Activated T-helper 1 cell treated with anti-CD3 and anti-CD28 coated beads, Interleukin-12 subunit alpha, Interleukin-12 subunit beta, Interleukin-2, Interleukin-4 antibody, amounts not matched to agents 30 ng/mL and 10 ng/mL and 1 ng/mL, durations not matched to agents 14 hours and 24 hours and 36 hours (primary cell): ENCODE measurements around the gene ZNHIT1. TPM values are rescaled to one million over a fixed set of nuclear protein-coding genes. Genes with fewer than 3 reads are reported as not detected.
"Not testable (repeated sequence)": the region's sequence is repeated elsewhere in the genome, so short reads cannot be mapped to it uniquely, and the experiment has no call there.

ENCODE experiments used
- DNase-seq: peaks from one replicate; pipeline ENCODE4 v3.0.0; 2021; ENCODE audit warnings: low spot score
- H3K27ac Mint-ChIP-seq: one replicate; pipeline ENCODE4 v1.8.0; 2021; ENCODE audit warnings: mild to moderate bottlenecking, mixed read lengths
- H3K27me3 Mint-ChIP-seq: one replicate; pipeline ENCODE4 v1.8.0; 2022; ENCODE audit warnings: mild to moderate bottlenecking, moderate library complexity, mixed read lengths; ENCODE audit not compliant: insufficient read depth
- H3K36me3 Mint-ChIP-seq: one replicate; pipeline ENCODE4 v1.8.0; 2021; ENCODE audit warnings: low read depth, mixed read lengths
- H3K4me1 Mint-ChIP-seq: one replicate; pipeline ENCODE4 v1.8.0; 2021; ENCODE audit warnings: low read depth, mixed read lengths
- H3K4me3 Mint-ChIP-seq: one replicate; pipeline ENCODE4 v1.8.0; 2021; ENCODE audit warnings: mild to moderate bottlenecking, moderate library complexity, mixed read lengths
- H3K9me3 Mint-ChIP-seq: one replicate; pipeline ENCODE4 v1.8.0; 2021; ENCODE audit warnings: mixed read lengths
- intact Hi-C: fragments of 100-400 bp; cut with micrococcal nuclease; formaldehyde crosslinking; loops from one replicate; pipeline ENCODE4 v1.15.1; 2024
- total RNA-seq: library from RNA; stranded (reverse); gene quantifications from 2 replicates; pipeline ENCODE4 v1.2.3, GENCODE V29; 2022

Gene ZNHIT1
- total RNA-seq, 1 donor from 2014 or later, result 49.7 TPM

DNA sequence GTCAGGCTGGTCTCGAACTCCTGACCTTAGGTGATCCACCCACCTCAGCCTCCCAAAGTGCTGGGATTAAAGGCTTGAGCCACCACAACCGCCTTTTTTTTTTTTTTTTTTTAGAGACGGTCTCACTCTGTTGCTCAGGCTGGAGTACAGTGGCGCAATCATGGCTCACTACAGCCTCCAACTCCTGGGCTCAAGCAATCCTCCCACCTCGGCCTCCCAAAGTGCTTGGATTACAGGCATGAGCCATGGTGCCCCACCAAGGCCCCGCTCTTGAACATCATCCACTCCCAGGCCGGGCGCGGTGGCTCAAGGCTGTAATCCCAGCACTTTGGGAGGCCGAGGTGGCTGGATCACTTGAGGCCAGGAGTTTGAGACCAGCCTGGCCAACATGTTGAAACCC lies 18.4 kb upstream of the ZNHIT1 start:
- H3K4me1 Mint-ChIP-seq, H3K27ac Mint-ChIP-seq, H3K4me3 Mint-ChIP-seq, intact Hi-C loops, H3K9me3 Mint-ChIP-seq, H3K36me3 Mint-ChIP-seq, DNase-seq: not testable (repeated sequence)
- H3K27me3 Mint-ChIP-seq, result peaks cover 29% of the 10 kb centered on the region

DNA sequence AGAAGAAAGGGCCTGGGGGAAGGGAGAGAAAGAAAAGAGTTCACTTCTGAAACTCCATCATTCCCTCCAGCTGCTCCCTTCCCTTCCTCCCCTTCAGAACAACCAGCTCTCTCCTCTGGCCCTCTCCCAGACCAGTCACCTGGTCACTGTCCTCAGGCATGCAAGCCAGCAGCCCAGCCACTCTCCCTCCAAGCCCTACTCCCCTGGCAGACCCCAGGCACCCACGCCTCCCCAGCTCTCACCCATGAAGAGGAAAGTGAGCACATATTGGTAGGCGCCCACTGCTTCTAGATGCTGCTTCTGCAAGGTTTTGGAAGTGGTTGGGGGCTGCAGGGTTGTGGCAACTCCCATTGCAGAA lies 17.5 kb upstream of the ZNHIT1 start:
- H3K27me3 Mint-ChIP-seq, result peaks cover 29% of the 10 kb centered on the region
- intact Hi-C loops, result no loop called here

DNA sequence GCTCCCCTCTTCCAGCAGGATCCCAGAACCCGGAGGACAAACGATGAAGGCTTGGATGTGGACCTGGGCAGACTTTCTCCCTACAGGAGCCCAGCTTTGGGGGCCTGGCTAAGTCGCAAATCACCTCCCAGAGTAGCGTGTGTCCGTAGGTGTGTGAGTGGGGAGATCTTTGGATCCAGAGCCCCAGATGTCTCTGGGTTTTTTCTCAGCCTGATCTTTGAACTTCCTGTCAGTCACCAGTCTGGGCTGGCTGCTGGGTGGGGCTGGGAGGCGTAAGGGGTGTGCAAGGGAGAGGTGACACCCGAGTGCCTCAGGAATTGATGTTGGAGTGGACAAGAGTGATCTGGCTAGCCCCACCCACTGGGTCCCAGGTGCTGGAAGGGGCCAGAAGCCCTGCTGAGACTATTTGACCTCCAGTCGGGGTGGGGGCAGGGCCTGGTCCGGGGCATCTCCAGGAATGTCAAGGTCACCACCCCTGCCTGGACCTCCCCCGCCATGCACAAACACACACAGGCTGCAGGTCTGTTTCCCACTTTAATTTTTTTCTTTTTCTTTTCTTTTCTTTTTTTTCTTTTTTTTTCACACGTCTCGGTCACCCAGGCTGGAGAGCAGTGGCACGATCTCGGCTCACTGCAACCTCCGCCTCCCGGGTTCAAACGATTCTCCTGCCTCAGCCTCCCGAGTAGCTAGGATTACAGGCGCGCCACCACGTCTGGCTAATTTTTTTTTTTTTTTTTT lies 16.9 kb upstream of the ZNHIT1 start, which contains the start of gene MOGAT3:
Gene MOGAT3 (minus strand): TSS at position 175 of the 738 bp plus-strand sequence. CDS start 182 bp downstream, outside the sequence.
- H3K9me3 Mint-ChIP-seq, result no peaks in the 10 kb centered on the region
- peaks cover 29% of the 10 kb centered on the region for H3K27me3 Mint-ChIP-seq
- H3K4me3 Mint-ChIP-seq, result no peak within 1 kb of the TSS
- H3K4me1 Mint-ChIP-seq, result peaks cover 8% of the 10 kb centered on the region
- no peak within 1 kb of the TSS for H3K27ac Mint-ChIP-seq
- no peak for DNase-seq
- no peaks in the 10 kb centered on the region for H3K36me3 Mint-ChIP-seq
- intact Hi-C loops, result no loop called here

More for the DNA sequence above, 17.5 kb upstream of the ZNHIT1 start:
- Mint-ChIP-seq H3K36me3 (no peaks in the 10 kb centered on the region), H3K27ac (no peak overlapping the region), H3K4me3 (no peak overlapping the region), H3K9me3 (no peaks in the 10 kb centered on the region), H3K4me1 (peaks cover 8% of the 10 kb centered on the region)
- DNase-seq, result no peak

DNA sequence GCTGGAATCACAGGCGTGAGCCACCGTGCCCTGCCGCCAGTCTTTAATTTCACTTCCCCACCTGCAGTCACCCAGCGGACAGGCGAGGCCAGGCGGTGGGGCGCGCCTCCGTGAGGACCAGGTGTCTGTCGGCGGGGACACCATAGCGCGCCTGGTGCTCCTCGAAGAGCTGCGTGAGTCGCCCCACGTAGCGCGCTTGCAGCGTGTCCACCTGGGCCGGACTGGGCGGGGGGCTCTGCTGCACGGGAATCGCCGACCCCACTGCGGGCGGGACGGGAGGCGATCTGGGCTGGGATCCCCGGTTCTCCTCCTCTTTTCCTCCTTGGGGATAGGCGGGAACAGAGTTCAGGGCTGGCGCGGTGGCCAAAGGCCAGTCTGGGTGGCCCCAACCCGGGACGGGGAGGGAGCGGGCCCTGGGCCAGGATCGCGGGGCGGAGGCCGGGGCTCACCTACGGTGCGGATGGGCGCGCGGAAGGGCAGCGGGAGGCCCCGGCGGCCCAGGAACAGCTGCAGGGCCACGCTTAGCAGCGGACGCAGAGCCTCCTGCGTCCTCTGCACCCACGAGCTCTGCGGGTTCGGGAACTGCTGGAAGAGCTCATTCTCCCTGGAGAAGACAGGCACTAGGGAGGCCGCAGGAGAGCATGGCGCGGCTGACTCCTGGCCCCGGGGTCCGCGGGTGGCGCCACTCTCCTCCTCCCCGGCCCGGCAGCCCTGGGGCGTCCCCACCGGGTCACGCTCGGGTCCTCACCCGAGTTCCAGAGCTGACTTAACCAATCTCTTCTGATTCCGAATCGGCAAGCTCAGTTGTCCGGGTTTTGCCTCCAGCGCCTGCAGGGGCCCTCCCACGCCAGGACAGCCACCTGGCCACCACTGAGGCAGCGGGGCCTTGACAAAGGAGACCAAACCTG lies 16.0 kb upstream of the ZNHIT1 start:
- Mint-ChIP-seq H3K27me3 (peaks cover 29% of the 10 kb centered on the region), H3K27ac (no peak overlapping the region), H3K36me3 (no peaks in the 10 kb centered on the region), H3K9me3 (no peaks in the 10 kb centered on the region), H3K4me1 (peaks cover 8% of the 10 kb centered on the region), H3K4me3 (no peak overlapping the region)
- no peak for DNase-seq
- intact Hi-C loops, result no loop called here

DNA sequence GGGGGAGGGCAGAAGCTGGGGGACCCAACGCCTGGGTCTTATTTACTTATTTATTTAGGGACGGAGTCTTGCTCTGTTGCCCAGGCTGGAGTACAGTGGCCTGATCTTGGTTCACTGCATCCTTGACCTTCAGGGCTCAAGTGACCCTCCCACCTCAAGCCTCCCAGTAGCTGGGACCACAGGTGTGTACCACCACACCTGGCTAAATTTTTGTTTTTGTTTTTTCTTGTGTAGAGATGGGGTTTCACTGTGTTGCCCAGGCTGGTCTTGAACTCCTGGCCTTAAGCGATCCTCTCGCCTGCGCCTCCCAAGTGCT lies 15.4 kb upstream of the ZNHIT1 start:
- H3K9me3 Mint-ChIP-seq, result no peaks in the 10 kb centered on the region
- no peak overlapping the region for H3K4me3 Mint-ChIP-seq
- intact Hi-C loops, result no loop called here
- no peak for DNase-seq
- H3K27ac Mint-ChIP-seq, result no peak overlapping the region
- no peaks in the 10 kb centered on the region for H3K36me3 Mint-ChIP-seq
- peaks cover 8% of the 10 kb centered on the region for H3K4me1 Mint-ChIP-seq
- peaks cover 25% of the 10 kb centered on the region for H3K27me3 Mint-ChIP-seq

DNA sequence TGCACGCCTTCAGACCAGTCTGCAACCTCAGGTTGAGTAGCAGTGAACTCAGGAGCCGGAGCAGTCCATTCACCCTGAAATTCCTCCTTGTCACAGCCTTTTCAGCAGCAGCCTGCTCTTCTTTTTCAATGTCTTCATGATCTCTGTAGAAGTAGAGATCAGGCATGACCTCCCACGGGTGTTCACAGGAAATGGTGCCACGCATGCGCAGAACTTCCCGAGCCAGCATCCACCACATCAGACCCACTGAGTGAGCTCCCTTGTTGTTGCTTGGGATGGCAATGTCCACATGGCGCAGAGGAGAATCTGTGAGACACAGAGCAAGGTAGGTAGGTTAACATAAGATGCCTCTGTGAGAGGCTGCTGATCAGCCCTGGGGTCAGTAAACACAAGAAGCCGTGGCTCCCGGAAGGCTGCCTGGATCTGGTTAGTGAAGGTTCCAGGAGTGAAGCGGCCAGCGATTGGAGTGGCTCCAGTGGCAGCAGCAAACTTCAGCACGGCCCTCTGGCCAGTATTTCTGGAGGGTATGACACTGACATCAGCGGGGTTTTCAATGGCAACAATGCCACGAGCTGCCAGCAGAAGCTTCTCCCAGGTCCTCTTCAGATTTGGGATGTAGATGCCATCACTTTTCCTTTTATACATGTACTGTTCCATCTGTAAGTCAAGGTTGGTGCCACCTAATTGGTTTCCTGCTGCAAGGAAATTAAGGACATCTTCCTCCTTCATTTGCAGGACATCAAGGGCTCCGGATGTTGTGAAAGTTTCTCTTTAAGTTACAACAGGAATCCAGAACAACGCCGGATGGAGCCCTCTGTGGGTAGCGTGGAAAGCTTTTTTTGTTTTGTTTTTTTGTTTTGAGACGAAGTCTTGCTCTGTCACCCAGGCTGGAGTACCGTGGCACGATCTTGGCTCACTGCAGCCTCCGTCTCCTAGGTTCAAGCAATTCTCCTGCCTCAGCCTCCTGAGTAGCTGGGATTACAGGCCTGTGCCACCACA lies 13.9 kb upstream of the ZNHIT1 start:
- Mint-ChIP-seq H3K27me3 (peaks cover 23% of the 10 kb centered on the region), H3K4me3 (peak overlapping the region; percentile 65), H3K27ac (peak overlapping the region; percentile 78)
- intact Hi-C loops, H3K4me1 Mint-ChIP-seq, H3K9me3 Mint-ChIP-seq, H3K36me3 Mint-ChIP-seq: not testable (repeated sequence)
- DNase-seq, result peak; percentile 11

DNA sequence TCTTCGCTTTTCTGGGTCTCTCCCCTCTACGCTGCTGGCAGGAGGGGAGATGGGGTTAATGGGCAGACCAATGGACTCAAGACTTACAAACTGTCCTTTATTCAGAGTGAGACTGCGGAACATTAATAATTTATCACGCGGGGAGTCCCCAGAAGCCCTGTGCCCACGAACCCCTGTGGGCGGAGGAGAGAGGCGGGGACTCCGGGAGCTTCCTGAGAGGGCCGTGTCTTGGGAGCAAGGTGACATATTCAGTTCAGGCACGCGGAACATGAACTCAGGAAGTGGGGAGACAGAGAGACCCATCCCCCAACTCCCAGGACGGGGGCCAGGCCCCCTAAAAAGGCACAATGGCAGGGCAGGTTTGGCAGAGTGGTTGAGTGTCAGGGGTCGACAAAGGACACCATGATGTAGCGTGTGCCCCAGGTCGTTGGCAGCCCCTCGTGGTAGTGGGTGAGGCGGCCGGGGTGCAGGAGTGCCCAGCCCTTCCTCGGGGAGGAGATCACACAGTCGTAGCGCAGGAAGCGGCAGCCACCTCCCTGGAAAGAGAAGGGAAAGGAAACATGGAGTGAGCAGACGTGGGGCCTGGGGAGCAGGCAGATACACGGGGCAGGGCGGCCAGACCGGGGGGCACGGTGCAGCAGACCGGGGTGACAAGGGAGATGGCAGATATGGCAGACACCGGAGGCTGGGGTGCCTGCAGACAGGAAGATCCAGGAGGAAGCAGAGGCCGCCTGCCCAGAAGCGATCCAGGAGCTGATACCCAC lies 11.9 kb upstream of the ZNHIT1 start:
- no peak for DNase-seq
- intact Hi-C loops, result no loop called here
- Mint-ChIP-seq H3K9me3 (no peaks in the 10 kb centered on the region), H3K4me3 (no peak overlapping the region), H3K27me3 (peaks cover 13% of the 10 kb centered on the region), H3K36me3 (peaks cover 9% of the 10 kb centered on the region), H3K27ac (no peak overlapping the region), H3K4me1 (peaks cover 8% of the 10 kb centered on the region)

DNA sequence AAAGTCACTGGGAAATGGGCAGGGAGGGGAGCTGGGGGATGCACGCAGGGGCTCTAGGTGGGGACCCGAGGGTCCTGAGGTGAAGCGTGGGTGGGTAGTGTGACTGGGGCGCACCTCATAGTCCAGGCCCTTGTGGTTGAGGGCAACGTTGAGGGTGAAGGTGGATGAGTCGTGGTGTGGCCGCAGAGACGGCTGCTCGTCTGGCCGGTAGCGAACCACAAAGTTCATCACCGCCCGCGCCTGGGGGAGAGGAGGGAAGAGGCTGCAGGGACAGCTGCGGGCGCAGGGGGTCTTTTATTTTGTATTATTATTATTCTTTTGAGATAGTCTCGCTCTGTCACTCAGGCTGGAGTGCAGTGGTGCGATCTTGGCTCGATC lies 11.3 kb upstream of the ZNHIT1 start:
- Mint-ChIP-seq H3K27ac (no peak overlapping the region), H3K4me3 (no peak overlapping the region), H3K9me3 (no peaks in the 10 kb centered on the region), H3K27me3 (peaks cover 10% of the 10 kb centered on the region), H3K4me1 (peaks cover 8% of the 10 kb centered on the region), H3K36me3 (peaks cover 9% of the 10 kb centered on the region)
- intact Hi-C loops, result no loop called here
- no peak for DNase-seq

DNA sequence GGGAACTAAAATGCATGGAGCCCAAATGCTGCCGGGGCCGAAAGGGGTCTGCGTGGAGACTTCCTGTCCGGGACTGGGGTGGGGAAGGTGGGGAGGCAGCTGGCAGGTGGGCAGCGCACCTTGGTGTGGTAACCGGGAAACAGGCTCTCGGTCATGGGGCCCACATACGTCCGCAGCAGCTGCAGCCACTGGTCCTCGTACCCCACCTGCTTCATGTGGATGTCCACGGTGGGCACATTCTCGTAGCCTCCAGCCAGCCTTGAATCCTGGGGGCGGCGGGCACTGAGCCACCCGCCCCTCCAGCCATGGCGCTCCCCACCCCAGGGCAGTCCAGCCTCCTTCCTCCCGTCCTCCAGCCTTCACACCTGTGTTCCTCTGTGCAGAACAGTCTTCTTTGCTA lies 10.5 kb upstream of the ZNHIT1 start:
- Mint-ChIP-seq H3K36me3 (peaks cover 9% of the 10 kb centered on the region), H3K9me3 (no peaks in the 10 kb centered on the region), H3K4me1 (peaks cover 8% of the 10 kb centered on the region), H3K27ac (no peak overlapping the region), H3K4me3 (no peak overlapping the region), H3K27me3 (peaks cover 9% of the 10 kb centered on the region)
- intact Hi-C loops, result no loop called here
- no peak for DNase-seq

DNA sequence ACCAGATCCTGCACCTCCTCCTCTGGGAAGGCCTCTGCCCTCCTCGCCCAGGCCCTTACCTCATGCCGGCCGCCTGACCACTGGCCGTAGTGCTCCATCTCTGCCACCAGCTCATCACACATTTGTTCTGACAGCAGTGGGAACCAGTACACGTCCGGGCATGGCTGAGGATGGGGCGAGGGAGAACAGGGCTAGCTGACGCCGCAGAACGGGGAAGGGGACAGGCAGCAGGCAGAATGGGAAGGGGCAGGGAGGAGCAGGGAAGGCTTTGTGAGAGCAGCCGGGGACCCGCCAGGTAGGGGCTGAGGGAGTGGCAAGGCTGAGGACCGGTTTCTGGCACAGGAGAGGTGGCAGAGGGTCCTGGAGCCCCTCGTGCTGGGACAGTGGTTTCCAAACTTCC lies 9.2 kb upstream of the ZNHIT1 start:
- H3K9me3 Mint-ChIP-seq, result no peaks in the 10 kb centered on the region
- intact Hi-C loops, result no loop called here
- peaks cover 9% of the 10 kb centered on the region for H3K36me3 Mint-ChIP-seq
- no peak overlapping the region for H3K27ac Mint-ChIP-seq
- DNase-seq, result no peak
- H3K4me1 Mint-ChIP-seq, result peaks cover 6% of the 10 kb centered on the region
- no peak overlapping the region for H3K4me3 Mint-ChIP-seq
- H3K27me3 Mint-ChIP-seq, result peaks cover under 1% of the 10 kb centered on the region

DNA sequence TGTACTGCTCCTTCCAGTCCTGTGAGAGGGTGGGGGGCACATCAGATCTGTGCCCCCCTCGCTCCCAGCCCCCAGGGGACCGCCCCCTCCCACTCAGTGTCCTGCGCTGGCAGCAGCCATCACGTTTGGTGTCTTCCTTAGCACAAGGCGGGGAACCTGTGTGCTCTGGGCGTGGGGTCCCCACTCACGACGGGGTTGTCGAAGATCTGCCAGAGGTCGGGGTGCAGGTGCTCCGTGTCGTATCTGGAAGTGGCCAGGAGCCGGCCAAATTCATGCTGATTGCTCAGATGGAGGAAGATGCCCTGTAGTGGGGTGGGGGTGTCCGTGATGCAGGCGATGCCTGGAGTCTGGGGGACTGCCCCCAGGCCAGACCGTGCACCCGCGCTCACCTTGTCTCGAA lies 7.8 kb upstream of the ZNHIT1 start:
- Mint-ChIP-seq H3K4me1 (no peaks in the 10 kb centered on the region), H3K27me3 (no peaks in the 10 kb centered on the region), H3K27ac (no peak overlapping the region), H3K4me3 (no peak overlapping the region), H3K9me3 (no peaks in the 10 kb centered on the region), H3K36me3 (peaks cover 13% of the 10 kb centered on the region)
- no peak for DNase-seq
- intact Hi-C loops, result no loop called here

DNA sequence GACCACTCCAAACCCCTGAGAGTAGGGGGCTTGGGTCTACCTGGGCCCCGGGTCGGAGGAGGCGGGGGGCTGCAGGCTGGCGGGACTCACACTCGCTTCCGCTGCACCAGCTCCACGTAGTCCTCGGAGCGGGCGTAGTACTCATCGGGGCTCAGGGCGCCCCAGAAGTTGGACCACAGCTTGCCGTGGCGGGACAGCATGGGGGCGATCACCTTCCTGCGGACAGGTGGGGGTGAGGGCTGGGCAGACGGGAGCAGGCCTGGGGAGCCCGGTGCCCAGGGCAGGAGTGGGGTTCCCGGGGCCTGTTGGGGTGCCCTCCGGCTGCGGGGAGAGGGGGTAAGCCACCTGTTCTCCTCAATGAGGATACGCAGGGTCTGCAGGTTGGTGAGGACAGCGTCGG lies 6.5 kb upstream of the ZNHIT1 start:
- peaks cover 4% of the 10 kb centered on the region for H3K4me1 Mint-ChIP-seq

More for the DNA sequence above, 6.5 kb upstream of the ZNHIT1 start:
- H3K27ac Mint-ChIP-seq, result no peak overlapping the region
- no peak overlapping the region for H3K4me3 Mint-ChIP-seq
- DNase-seq, result no peak
- H3K9me3 Mint-ChIP-seq, result no peaks in the 10 kb centered on the region
- H3K36me3 Mint-ChIP-seq, result peaks cover 20% of the 10 kb centered on the region
- intact Hi-C loops, result no loop called here
- H3K27me3 Mint-ChIP-seq, result no peaks in the 10 kb centered on the region
